ENCODE measurements around the gene EPB41.

DNA sequence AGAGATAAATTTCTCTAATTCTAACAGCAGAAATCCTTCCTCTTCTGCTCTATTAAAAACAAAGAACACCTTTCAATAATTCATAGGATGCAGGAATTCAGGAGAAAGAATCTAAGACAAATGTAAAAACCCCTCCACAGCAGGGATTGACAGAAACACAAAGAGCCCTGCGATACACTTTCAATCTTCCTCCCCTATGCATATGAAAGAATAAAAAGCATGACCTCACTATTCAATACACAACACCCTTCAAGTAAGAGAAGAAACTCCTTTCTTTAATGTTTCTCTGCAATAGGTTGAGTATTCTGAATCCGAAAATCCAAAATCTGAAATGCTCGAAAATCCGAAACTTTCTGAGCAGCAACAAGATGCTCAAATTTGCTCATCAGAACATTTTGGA is 250.2 kb downstream of the EPB41 start:
- TF ChIP-seq POLR2AphosphoS5 (IDR thresholded peaks at IDR 0.05) (no peak), POLR2A (IDR thresholded peaks at IDR 0.05) (no peak)
- TF ChIP-seq, protein P1, sequence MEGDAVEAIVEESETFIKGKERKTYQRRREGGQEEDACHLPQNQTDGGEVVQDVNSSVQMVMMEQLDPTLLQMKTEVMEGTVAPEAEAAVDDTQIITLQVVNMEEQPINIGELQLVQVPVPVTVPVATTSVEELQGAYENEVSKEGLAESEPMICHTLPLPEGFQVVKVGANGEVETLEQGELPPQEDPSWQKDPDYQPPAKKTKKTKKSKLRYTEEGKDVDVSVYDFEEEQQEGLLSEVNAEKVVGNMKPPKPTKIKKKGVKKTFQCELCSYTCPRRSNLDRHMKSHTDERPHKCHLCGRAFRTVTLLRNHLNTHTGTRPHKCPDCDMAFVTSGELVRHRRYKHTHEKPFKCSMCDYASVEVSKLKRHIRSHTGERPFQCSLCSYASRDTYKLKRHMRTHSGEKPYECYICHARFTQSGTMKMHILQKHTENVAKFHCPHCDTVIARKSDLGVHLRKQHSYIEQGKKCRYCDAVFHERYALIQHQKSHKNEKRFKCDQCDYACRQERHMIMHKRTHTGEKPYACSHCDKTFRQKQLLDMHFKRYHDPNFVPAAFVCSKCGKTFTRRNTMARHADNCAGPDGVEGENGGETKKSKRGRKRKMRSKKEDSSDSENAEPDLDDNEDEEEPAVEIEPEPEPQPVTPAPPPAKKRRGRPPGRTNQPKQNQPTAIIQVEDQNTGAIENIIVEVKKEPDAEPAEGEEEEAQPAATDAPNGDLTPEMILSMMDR (IDR thresholded peaks at IDR 0.05), result no peak

Data from sigmoid colon (tissue), 4 donors.